Body of pancreas (tissue), 4 donors: Measurements from ENCODE around the gene RPN2. TPM values are rescaled to one million over a fixed set of nuclear protein-coding genes. Genes with fewer than 3 reads are reported as not detected.
"Not testable (repeated sequence)": the region's sequence is repeated elsewhere in the genome, so short reads cannot be mapped to it uniquely, and the experiment has no call there.

Source experiments
- ATAC-seq: fragments of 150-250 bp; one replicate; pipeline ENCODE4 v1.9.1; 2016
- DNase-seq, 4 donors: peaks; one replicate each; pipeline ENCODE4 v3.0.0-alpha.2; 2019
- H3K27ac ChIP-seq, 4 donors: fragments of 200-600 bp; sonication (generic); 1 replicate in 3 of 4; 2 replicates in 1 of 4; pipeline versions ENCODE4 v1.5.1 to v1.6.1; 2016 to 2019; ENCODE audit warnings: mild to moderate bottlenecking in 1 of 4, mixed read lengths in 1 of 4, moderate library complexity in 1 of 4
- H3K27me3 ChIP-seq, 2 donors: fragments of 200-600 bp; sonication (generic); one replicate each; pipeline ENCODE4 v1.6.0; 2016; ENCODE audit warnings: mild to moderate bottlenecking in 1 of 2
- H3K36me3 ChIP-seq, 2 donors: fragments of 200-600 bp; sonication (generic); replicated peaks in 1 of 2; 2 replicates each; pipeline ENCODE4 v1.5.1; 2016; ENCODE audit warnings: low read depth in 2 of 2; ENCODE audit not compliant: insufficient read depth in 1 of 2
- H3K4me1 ChIP-seq: fragments of 200-600 bp; sonication (generic); one replicate; pipeline ENCODE4 v1.6.0; 2016
- H3K4me3 ChIP-seq, 2 donors: fragments of 200-600 bp; sonication (generic); 1 replicate in 1 of 2; 2 replicates in 1 of 2; pipeline ENCODE4 v1.5.1; 2016 to 2019
- H3K9me3 ChIP-seq, 3 donors: fragments of 200-600 bp; sonication (generic); 1 replicate in 2 of 3; 2 replicates in 1 of 3; pipeline ENCODE4 v1.5.1; 2016
- POLR2A ChIP-seq, 3 donors: fragments of 450-650 bp; IDR thresholded peaks; one replicate each; pipeline ENCODE4 v1.6.1; 2016; ENCODE audit warnings: antibody characterized with exemption in 3 of 3, mild to moderate bottlenecking in 2 of 3
- WGBS, 2 donors: methylation state at CpG; one replicate each; pipeline ENCODE4 v1.1.5; 2017; 5-methylcytosine and 5-hydroxymethylcytosine counted together
- intact Hi-C: fragments of 100-400 bp; cut with DNase I; formaldehyde crosslinking; loops from one replicate; pipeline ENCODE4 v1.15.1; 2023
- total RNA-seq, 2 donors: library from RNA; depleted of rRNA; stranded (reverse); fragments of >200 nt; gene quantifications; one replicate each; pipeline ENCODE4 v1.1.0, GENCODE V29; 2016
- TF ChIP-seq, protein P1 (sequence below), 7 experiments: fragments of 450-650 bp in 4 of 7; fragments of 200-600 bp in 3 of 7; sonication (generic) in 3 of 7; IDR thresholded peaks; one replicate each; pipeline ENCODE4 v1.5.1; 2016 to 2019; ENCODE audit warnings: antibody characterized with exemption in 7 of 7

RPN2 gene
- total RNA-seq, 2 donors from 2014 or later, result 70.0 to 111 TPM

DNA sequence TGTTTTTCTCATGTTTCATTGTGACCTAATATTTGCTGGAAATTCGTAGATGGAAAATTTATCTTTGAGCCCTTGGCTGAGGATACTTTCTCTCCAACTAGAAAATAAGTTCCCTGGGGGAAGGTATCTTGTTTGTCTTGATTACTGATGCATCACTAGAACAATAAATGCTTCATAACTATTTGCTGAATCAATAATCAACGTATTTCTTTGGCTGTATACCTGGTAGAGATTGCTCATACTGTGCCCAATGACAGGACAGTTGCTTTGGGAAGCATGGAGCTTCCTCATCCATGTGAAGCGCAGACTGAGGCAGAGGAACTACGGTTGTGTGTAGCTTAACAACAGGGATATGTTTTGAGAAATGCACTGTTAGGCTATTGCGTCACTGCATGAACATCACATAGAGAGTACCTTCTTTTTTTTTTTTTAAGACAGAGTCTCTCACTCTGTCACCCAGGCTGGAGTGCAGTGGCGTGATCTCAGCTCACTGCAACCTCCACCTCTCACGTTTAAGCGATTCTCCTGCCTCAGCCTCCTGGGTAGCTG, 34.2 kb upstream of the RPN2 start:
- no peaks in the 10 kb centered on the region for H3K36me3 ChIP-seq
- no peak for ATAC-seq
- no peaks in the 10 kb centered on the region for H3K9me3 ChIP-seq
- H3K4me1 ChIP-seq, result no peaks in the 10 kb centered on the region
- no peak for TF ChIP-seq POLR2A (IDR thresholded peaks at IDR 0.05)
- TF ChIP-seq, protein P1, sequence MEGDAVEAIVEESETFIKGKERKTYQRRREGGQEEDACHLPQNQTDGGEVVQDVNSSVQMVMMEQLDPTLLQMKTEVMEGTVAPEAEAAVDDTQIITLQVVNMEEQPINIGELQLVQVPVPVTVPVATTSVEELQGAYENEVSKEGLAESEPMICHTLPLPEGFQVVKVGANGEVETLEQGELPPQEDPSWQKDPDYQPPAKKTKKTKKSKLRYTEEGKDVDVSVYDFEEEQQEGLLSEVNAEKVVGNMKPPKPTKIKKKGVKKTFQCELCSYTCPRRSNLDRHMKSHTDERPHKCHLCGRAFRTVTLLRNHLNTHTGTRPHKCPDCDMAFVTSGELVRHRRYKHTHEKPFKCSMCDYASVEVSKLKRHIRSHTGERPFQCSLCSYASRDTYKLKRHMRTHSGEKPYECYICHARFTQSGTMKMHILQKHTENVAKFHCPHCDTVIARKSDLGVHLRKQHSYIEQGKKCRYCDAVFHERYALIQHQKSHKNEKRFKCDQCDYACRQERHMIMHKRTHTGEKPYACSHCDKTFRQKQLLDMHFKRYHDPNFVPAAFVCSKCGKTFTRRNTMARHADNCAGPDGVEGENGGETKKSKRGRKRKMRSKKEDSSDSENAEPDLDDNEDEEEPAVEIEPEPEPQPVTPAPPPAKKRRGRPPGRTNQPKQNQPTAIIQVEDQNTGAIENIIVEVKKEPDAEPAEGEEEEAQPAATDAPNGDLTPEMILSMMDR (IDR thresholded peaks at IDR 0.05), result no peak
- H3K4me3 ChIP-seq, result no peak overlapping the region
- no peaks in the 10 kb centered on the region for H3K27me3 ChIP-seq
- intact Hi-C loops, result no loop called here
- DNase-seq, result no peak
- WGBS, 2 donors, result 89 to 90% methylated on average over 8 of the region's 8 CpGs
- no peak overlapping the region for H3K27ac ChIP-seq

DNA sequence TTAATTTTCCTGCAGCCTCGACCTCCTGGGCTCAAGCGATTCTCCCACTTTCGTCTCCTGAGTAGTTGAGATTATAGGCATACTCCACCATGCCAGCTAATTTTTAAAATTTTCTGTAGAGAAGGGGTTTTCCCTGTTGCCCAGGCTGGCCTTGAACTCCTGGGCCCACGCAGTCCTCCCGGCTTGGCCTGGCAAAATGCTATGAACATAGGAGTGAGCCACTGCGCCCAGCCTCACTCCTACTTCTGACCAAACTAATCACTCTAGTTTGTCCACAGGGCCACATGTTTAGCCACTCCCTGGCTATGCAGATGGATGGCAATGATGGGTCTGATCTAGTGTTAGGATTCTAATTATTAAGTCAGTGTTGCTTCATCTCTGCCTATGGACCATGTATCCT, 31.9 kb upstream of the RPN2 start:
- no peak overlapping the region for H3K27ac ChIP-seq
- WGBS, 2 donors, result 86 to 97% methylated on average over 6 of the region's 6 CpGs
- H3K36me3 ChIP-seq, result no peaks in the 10 kb centered on the region
- no peaks in the 10 kb centered on the region for H3K9me3 ChIP-seq
- no peak overlapping the region for H3K4me3 ChIP-seq
- ATAC-seq (no peak), DNase-seq (no peak)
- intact Hi-C loops, result no loop called here
- H3K27me3 ChIP-seq, result no peaks in the 10 kb centered on the region
- TF ChIP-seq, protein P1 (IDR thresholded peaks at IDR 0.05), result no peak
- TF ChIP-seq POLR2A (IDR thresholded peaks at IDR 0.05), result no peak
- no peaks in the 10 kb centered on the region for H3K4me1 ChIP-seq

DNA sequence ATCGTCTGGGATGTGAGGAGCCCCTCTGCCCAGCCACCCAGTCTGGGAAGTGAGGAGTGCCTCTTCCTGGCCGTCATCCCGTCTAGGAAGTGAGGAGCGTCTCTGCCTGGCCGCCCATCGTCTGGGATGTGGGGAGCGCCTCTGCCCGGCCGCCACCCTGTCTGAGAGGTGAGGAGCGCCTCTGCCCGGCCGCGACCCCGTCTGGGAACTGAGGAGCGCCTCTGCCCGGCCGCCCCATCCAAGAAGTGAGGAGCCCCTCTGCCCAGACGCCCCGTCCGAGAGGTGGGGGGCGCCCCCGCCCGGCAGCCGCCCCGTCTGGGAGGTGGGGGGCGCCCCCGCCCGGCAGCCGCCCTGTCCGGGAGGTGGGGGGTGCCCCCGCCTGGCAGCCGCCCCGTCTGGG, 28.3 kb upstream of the RPN2 start:
- WGBS, 2 donors, result 89% methylated on average over 14 of the region's 33 CpGs; no CpG with 5 or more reads in 1 of the 2 donors
- ATAC-seq, H3K4me1 ChIP-seq, H3K27me3 ChIP-seq, H3K4me3 ChIP-seq, H3K36me3 ChIP-seq, H3K9me3 ChIP-seq, intact Hi-C loops, DNase-seq, H3K27ac ChIP-seq: not testable (repeated sequence)

DNA sequence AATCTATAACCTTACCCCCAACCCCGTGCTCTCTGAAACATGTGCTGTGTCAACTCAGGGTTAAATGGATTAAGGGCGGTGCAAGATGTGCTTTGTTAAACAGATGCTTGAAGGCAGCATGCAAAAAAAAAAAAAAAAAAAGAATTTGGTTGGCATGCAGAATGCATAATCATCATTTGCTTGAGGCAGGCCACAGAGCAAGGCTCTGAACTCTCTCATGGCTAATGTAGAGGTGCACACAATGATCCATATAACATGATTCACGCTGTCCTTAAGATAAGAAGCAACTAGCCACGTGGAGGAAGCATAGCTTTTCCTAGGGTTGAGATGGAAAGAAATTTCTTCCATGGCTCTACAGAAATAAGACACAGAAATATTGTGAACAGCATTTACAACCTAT, 27.6 kb upstream of the RPN2 start:
- H3K9me3 ChIP-seq, result no peaks in the 10 kb centered on the region
- intact Hi-C loops, result no loop called here
- H3K4me3 ChIP-seq, result no peak overlapping the region
- H3K27me3 ChIP-seq, result no peaks in the 10 kb centered on the region
- H3K27ac ChIP-seq, result no peak overlapping the region
- ATAC-seq, result no peak
- TF ChIP-seq, protein P1 (IDR thresholded peaks at IDR 0.05), result no peak
- no peak for TF ChIP-seq POLR2A (IDR thresholded peaks at IDR 0.05)
- no peaks in the 10 kb centered on the region for H3K4me1 ChIP-seq
- H3K36me3 ChIP-seq, result no peaks in the 10 kb centered on the region
- WGBS, 2 donors, result 66 to 75% methylated on average over 2 to 4 of the region's 4 CpGs
- DNase-seq, result no peak

DNA sequence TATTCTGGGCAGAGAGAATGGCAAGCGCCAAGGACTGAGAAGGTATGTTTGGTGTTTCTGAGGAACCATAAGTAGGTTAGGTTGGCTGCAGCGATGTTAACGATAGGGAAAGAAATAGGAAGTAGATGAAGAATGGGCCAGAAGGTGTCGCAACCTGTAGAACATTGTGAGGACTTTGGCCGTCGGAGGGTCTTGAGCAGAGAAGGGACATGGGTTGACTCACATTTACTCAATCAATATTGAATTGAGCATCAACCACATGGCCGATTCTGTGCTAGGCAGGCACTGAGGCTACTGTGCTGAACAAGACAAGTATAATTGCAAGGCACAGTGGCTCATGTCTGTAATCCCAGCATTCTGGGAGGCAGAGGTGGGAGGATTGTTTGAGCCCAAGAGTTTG, 26.8 kb upstream of the RPN2 start:
- 76 to 84% methylated on average over 7 of the region's 7 CpGs for WGBS, 2 donors
- H3K4me1 ChIP-seq, result no peaks in the 10 kb centered on the region
- H3K9me3 ChIP-seq, result no peaks in the 10 kb centered on the region
- DNase-seq (no peak), ATAC-seq (no peak)
- no peaks in the 10 kb centered on the region for H3K36me3 ChIP-seq
- no peak overlapping the region for H3K27ac ChIP-seq
- TF ChIP-seq, protein P1 (IDR thresholded peaks at IDR 0.05), result no peak
- TF ChIP-seq POLR2A (IDR thresholded peaks at IDR 0.05), result no peak
- intact Hi-C loops, result no loop called here
- H3K27me3 ChIP-seq, result no peaks in the 10 kb centered on the region
- H3K4me3 ChIP-seq, result no peak overlapping the region
